AG04449 (cell line): ENCODE data around the gene PRSS38.

Source experiments
- CTCF ChIA-PET: fragments of 350-600 bp; formaldehyde crosslinking; extraction: SDS; loops from one replicate; lab custom pipeline; 2021; ENCODE audit warnings: antibody characterized with exemption; lab: Yijun Ruan, JAX
- POLR2A ChIA-PET: fragments of 400-600, 350-600 bp; formaldehyde crosslinking; extraction: SDS; loops from one replicate; lab custom pipeline; 2020; ENCODE audit warnings: antibody characterized with exemption, inconsistent platforms; lab: Yijun Ruan, JAX
- DNase-seq: peaks from one replicate; pipeline ENCODE4 v3.0.0-alpha.2; 2010; ENCODE audit warnings: low read depth, low spot score
- H3K4me3 ChIP-seq: 2 replicates; pipeline ENCODE4 v1.5.1; 2011; ENCODE audit warnings: low read depth, mild to moderate bottlenecking, control low read depth, low read length
- CTCF ChIP-seq: IDR thresholded peaks from one replicate; pipeline ENCODE4 v1.5.1; 2011; ENCODE audit warnings: mild to moderate bottlenecking, moderate library complexity, low read length, control low read depth, inconsistent platforms; ENCODE audit not compliant: insufficient read depth; ENCODE audit errors: missing control alignments

Gene PRSS38

GRCh38 chr1:227887697-227888403 lies 72.4 kb downstream of the PRSS38 start:
- ChIA-PET POLR2A (no interaction called here), CTCF (no interaction called here)
- no peak for TF ChIP-seq CTCF
- DNase-seq, result no peak
- H3K4me3 ChIP-seq, result no peak overlapping the region; the same call in 1 of the 2 replicates

- no peak for DNase-seq
- ChIA-PET CTCF (no interaction called here), POLR2A (no interaction called here)
These were observed 73.0 kb downstream of the PRSS38 start for GRCh38 chr1:227888404-227889046.

GRCh38 chr1:227889047-227889862 lies 73.8 kb downstream of the PRSS38 start:
- ChIA-PET POLR2A (no interaction called here), CTCF (no interaction called here)
- TF ChIP-seq CTCF, result no peak
- H3K4me3 ChIP-seq, result no peak overlapping the region
- DNase-seq, result no peak

More at GRCh38 chr1:227888404-227889046, 73.0 kb downstream of the PRSS38 start:
- H3K4me3 ChIP-seq, result no peak overlapping the region
- no peak for TF ChIP-seq CTCF

- no peak overlapping the region for H3K4me3 ChIP-seq
- no peak for TF ChIP-seq CTCF
- ChIA-PET POLR2A (no interaction called here), CTCF (no interaction called here)
- no peak for DNase-seq
These were observed 74.5 kb downstream of the PRSS38 start for GRCh38 chr1:227889863-227890405.

- TF ChIP-seq CTCF, result no peak
- ChIA-PET POLR2A (no interaction called here), CTCF (no interaction called here)
- DNase-seq, result no peak
- no peak overlapping the region for H3K4me3 ChIP-seq
These were observed 75.2 kb downstream of the PRSS38 start for GRCh38 chr1:227890451-227891222.
